NCI-H226 (cell line): ENCODE measurements around the gene ANKFN1.
A peak's percentile ranks its signal among the peaks of the same experiment; 100 is the strongest.

ENCODE experiments used
- DNase-seq: peaks from one replicate; pipeline ENCODE4 v3.0.0-alpha.2; 2015

The ANKFN1 gene

GRCh38 chr17:56291226-56291805, 138.0 kb downstream of the ANKFN1 start:
- DNase-seq: no peak

DNA sequence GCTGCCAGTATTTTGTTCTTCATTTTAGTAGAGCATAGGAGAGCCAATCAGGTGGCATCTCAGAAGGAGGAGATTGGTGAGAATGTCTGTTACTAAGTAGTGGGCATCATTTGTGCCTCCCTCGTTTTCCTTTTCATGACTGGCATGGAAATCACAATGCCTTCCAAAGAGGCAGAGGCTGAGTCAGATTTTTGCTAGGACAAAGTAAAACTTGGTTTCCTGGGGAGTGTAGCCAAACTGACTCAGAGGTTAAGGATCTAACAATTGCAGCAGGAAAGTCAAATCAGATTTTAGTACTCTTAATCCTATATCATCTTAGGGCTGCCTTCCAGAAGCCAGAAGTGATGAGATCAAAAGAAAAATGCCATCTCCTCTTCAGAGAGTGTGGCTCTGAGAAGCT, 138.7 kb downstream of the ANKFN1 start:
- DNase-seq: peak; percentile 36

DNA sequence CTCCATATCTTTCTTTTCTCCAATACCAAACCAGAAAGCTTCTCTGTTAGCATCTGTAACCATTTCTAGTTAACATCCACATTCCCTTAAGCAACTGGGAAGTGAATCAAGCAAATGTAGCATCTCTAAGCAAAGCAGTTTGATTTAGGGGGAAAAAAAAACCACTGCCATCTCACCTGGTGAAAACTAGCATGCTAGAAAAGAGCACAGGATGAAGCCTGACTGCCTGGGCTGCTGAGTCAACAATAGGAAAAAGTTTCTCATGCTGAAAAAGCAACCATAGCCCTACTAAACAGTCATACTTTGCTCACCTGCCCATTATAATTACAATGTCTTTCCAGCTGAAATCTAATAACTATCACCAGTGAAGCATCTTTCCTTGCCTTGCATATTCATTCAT, 139.3 kb downstream of the ANKFN1 start:
- DNase-seq: no peak

DNA sequence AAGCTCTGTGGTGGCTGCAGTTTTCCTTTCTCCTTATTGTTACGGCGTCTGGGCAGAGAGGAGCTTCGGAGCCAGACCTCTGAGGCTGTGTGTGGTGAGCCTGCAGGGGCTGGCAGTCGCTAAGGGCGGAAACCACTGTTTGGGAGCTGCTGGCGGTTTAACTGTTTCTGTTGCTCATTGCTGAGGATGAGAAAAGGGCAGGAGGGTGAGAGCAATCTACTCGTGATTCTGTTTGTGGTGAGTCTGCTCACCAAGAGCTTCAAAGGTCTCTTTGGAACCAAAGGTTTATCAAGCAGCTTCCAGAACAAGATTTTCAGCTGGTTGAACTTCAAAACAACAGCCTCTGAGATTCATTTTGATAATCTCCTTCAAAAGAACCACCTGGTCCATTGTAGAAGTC, 143.9 kb downstream of the ANKFN1 start:
- no peak for DNase-seq

DNA sequence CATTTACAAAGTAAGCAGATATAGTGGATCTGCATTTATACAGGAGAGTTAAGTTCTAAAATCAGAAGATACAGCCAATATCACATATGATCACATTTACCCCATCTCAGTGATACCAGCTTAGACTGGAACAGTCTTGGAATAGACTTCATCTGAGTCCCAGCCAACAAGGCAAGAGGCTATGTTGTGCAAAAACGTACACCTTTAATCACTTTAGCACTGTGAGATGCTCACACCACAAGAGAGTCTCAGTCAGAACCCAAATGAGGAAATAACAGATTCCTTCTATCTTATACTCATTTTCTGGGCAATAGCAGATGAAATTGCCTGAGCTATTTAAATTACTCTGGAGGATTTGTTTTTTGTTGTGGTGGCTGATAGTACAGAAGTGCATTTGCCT, 145.6 kb downstream of the ANKFN1 start:
- DNase-seq: no peak

DNA sequence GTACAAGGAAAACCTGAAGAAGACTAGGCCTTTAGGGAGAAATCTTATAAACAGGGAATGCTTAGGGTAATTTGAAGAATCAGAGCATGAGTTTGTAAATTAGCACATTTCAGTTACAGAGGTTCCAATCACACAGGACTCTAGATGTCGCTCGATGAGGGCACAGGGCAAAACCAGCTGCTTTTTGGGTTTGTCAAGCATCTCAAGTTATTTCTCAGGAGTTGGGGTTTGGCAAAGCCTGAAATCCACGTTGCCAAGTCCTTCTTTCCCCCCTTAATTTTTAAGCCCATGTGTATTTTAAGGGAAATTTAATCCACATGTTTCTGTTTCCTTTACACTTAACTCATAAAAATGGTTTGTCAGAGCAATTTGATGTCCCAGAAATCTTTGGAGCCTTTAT, 146.9 kb downstream of the ANKFN1 start:
- DNase-seq: no peak

DNA sequence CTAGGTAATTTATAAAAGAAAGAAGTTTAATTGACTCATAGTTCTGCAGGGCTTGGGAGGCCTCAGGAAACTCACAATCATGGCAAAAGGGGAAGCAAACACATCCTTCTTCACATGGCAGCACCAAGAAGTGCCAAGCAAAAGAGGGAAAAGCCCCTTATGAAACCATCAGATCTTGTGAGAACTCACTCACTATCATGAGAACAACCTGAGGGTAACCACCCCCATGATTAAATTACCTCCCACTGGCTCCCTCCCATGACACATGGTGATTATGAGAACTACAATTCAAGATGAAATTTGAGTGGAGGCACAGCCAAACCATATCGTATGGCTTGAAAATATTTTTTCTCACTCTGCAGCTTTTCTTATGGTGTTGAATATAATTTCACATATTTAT, 151.7 kb downstream of the ANKFN1 start:
- DNase-seq: no peak

DNA sequence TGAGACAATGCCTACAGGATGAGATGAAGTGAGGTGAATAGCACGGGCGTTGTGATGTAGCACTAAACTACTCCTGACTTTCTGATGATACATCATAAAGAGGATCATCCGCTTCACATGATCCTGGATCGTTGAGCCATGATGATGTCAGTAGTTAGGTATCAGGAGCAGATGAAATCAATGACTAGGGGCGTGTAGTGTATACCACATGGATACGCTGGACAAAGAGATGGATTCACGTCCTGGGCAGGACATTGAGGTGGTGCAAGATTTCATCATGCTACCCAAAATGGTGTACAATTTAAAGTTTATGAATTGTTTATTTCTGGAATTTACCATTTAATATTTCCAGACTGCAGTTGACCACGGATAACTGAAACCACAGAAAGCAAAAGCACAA, 156.6 kb downstream of the ANKFN1 start:
- DNase-seq: no peak

- DNase-seq: no peak
Observed at GRCh38 chr17:56310782-56311181, 157.5 kb downstream of the ANKFN1 start.

DNA sequence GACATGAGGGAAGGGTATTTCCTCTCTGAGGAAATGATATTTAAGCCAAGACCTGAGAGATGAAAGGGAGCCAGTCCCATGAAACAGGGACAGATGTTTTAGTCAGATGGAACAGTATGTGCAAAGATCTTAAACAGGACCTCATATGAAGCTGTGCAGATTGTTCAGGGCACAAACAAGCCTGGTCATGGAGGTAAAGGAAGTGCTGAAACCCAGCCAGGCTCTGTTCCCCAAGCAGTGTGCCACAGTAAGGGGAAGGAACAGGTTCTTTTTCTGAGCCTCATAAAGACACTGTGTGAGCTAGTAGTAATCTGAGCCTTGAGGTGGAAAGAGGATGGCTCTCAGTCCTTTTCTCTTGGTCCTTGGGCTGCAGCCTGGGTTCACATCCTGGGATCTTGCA, 159.9 kb downstream of the ANKFN1 start:
- DNase-seq: no peak

- no peak for DNase-seq
Observed at GRCh38 chr17:56314026-56314425, 160.8 kb downstream of the ANKFN1 start.

DNA sequence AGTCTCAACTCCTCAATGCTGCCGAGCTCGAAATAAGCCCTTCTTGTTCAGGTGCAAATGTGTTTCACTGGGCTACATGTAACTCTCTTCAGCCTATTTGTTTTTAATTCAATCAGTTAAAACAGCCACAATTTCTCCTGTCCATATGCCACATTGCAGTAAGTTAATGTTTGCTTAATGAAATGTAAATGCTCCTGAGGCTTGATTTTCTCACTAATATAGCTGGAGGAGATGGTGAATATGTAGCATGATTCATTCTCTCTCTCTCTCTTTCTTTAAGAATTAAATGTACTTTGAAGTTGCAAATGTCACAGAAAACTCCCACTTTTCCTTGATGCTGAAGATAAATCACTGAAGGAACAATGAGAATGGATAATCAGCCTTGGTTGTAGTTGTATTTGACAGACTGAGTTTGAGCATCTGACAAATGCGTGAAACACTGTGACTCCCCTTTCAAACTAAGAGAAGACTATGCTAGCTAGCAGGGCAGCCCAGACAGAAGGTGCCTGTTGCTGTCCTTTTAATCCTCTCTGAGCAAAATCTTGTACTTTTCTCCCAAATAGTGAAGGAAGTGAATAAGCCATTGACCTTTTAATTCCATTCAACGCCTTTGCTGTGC, 161.8 kb downstream of the ANKFN1 start:
- DNase-seq: no peak

- DNase-seq: no peak
Observed at GRCh38 chr17:56316604-56317003, 163.3 kb downstream of the ANKFN1 start.

GRCh38 chr17:56317351-56318208, 164.3 kb downstream of the ANKFN1 start:
- DNase-seq: no peak

- peak; percentile 30 for DNase-seq
Observed at GRCh38 chr17:56319531-56319930, 166.3 kb downstream of the ANKFN1 start.

DNA sequence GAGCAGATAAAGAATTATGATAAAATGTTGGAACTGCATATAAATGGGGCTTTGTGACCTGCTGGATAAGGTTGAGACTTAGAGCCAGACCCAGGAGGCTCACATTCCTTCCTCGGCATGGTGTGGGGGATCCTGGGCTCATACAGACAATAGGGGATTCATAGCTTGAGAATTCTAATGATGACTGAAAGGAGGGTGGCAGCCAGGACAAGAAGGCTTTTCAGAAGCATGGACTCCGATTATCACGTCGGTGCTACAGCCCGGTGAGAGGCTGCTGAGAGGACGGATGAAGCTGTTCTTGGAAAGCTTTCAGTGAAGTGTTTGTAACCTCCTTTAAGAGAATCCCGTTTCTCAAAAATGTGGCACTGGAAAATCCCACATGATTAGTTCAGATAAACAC, 167.2 kb downstream of the ANKFN1 start:
- DNase-seq: no peak

GRCh38 chr17:56322991-56323390, 169.7 kb downstream of the ANKFN1 start:
- no peak for DNase-seq

DNA sequence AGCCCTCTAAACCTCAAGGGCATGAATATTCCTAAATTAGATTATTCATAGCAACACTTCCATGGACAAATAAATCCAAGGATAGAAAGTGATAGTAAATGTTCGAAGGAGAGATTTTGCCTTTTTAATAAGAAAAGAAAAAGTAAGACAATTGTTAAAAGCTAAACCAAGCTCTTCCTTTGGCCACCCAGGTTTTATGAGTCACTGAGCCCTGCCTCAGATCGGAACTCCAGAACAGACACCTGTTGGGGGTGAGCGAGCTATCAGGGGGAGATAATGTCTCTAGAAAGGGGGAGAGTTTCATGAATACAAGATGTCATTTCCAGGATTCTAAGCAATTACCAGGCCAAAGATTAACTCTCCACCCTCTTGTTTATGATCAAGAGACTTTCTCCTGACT, 171.4 kb downstream of the ANKFN1 start:
- no peak for DNase-seq

DNA sequence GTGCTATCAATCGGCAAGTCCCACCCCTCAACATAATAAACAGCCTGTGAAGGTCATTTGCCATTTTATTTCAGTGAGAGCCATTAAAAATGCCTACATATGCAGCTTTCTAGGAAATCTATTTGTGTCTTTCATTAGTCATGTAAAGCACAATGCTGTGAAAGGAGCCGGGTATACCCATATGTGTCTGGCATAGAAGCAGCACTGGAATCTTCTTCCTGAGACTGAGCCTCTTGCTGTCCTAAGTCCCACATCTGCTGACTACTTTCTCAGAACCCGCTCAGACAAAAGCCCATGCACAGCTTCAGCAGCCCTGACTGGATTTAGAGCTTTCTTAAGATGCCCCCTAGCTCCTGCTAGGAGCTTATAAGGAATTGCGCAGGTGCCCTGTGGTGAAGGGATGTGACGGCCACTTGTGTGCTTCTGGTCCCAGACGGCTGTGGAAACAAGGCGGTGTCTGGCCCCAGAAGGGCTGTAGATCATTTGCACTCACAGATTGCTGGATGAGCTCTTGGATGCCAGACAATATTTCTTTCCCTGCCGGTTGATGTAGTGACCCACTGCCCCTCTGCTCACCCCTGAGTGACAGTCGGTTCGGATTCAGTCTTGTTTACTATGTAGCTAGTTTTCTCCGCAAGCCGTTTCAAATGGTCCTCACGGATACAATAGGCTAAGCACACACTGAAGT, 172.2 kb downstream of the ANKFN1 start:
- no peak for DNase-seq

DNA sequence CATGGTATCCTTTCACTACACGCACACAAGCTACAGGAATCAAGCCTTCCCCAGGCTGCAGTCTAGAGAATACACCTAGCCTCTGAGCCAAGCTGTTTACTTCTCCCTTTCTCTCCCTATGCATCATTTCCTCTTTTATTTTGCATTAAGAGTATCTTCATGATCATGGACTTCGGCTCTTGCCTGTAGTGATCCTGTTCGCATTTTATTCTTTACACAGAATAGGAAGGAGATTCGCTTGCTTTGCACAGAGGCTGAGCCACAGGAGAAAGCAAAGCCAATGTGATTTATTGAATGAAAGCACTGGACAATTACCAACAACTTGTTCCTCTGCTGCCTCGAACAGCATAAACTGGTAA, 172.7 kb downstream of the ANKFN1 start:
- DNase-seq: no peak

- DNase-seq: no peak
Observed at GRCh38 chr17:56347639-56348038, 194.4 kb downstream of the ANKFN1 start.

DNA sequence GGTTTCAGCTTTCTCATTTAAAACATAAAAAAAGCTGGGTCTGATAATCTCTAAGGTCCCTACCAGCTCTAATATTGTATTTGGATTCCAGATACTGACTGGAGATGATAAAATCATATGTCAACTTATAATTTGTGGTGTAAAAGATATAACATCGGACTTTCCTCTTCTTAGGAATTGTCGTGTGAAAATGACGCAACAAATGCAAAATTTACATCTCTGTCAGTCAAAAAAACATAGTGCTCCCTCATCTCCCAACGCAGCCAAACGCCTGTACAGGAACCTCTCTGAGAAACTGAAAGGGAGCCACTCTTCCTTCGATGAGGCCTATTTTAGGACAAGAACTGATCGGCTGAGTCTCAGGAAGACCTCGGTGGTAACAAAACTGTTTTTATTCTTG, 197.3 kb downstream of the ANKFN1 start:
- DNase-seq: no peak

DNA sequence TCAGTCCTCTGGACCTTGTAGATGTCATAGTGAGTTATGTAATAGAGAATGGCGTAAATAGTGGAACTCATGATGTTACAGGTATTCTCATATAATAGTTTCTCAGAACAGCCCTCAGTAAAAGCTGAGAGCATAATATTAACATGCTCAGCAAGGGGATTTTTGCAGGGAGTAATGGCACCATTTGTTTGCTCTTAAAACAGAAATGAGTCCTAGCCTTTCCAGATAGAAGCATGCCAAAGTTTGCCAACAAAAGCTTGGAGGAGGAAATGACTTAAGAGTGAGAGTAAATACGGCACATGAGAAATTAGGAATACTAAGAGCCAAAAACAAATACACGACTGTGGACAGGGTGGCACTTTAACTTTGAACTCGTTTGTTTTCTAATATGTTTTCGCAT, 198.4 kb downstream of the ANKFN1 start:
- DNase-seq: no peak

- no peak for DNase-seq
Observed at GRCh38 chr17:56358651-56359050, 205.4 kb downstream of the ANKFN1 start.
